ENCODE measurements around the gene KIF25. TPM values are rescaled to one million over a fixed set of nuclear protein-coding genes. Genes with fewer than 3 reads are reported as not detected.
"Not testable (repeated sequence)": the region's sequence is repeated elsewhere in the genome, so short reads cannot be mapped to it uniquely, and the experiment has no call there.

The KIF25 gene
- total RNA-seq, 4 donors from 2014 or later: 0.16 TPM; not detected in 3

DNA sequence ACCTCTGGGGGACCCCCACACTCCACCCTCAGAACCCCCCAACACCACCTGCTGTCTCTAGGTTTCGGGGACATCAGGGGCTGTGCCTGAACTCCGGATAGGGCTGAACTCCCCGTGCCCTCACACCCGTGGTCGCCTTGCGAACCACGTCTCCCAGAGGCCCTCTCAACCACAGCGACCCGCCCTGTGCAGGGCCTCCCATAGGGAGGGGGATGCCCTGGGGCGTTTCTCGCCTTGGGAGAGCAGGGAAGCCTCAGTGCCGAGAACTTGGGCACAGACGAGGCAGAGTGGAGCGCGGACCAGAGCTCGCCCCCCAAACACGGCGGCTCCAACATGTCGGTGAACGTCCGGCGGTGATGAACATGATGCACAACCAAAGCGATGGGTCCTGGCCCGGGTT is 74.8 kb downstream of the KIF25 start:
- H3K4me3 ChIP-seq: no peak overlapping the region
- H3K27me3 ChIP-seq: peaks cover 15% of the 10 kb centered on the region
- no peaks in the 10 kb centered on the region for H3K4me1 ChIP-seq
- H3K36me3 ChIP-seq: no peaks in the 10 kb centered on the region
- 92 to 94% methylated on average over 6 to 12 of the region's 24 CpGs for WGBS, 2 donors (ENCODE audit: low coverage in 1 of 2)
- no peak overlapping the region for H3K27ac ChIP-seq
- TF ChIP-seq, protein P1, sequence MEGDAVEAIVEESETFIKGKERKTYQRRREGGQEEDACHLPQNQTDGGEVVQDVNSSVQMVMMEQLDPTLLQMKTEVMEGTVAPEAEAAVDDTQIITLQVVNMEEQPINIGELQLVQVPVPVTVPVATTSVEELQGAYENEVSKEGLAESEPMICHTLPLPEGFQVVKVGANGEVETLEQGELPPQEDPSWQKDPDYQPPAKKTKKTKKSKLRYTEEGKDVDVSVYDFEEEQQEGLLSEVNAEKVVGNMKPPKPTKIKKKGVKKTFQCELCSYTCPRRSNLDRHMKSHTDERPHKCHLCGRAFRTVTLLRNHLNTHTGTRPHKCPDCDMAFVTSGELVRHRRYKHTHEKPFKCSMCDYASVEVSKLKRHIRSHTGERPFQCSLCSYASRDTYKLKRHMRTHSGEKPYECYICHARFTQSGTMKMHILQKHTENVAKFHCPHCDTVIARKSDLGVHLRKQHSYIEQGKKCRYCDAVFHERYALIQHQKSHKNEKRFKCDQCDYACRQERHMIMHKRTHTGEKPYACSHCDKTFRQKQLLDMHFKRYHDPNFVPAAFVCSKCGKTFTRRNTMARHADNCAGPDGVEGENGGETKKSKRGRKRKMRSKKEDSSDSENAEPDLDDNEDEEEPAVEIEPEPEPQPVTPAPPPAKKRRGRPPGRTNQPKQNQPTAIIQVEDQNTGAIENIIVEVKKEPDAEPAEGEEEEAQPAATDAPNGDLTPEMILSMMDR (IDR thresholded peaks at IDR 0.05): no peak
- TF ChIP-seq POLR2A (IDR thresholded peaks at IDR 0.05) (no peak), EP300 (IDR thresholded peaks at IDR 0.05) (no peak), POLR2AphosphoS5 (IDR thresholded peaks at IDR 0.05) (no peak)
- no peaks in the 10 kb centered on the region for H3K9me3 ChIP-seq
- ATAC-seq: no peak

GRCh38 chr6:168072730-168073129 is 75.3 kb downstream of the KIF25 start:
- H3K4me3 ChIP-seq: no peak overlapping the region
- no peaks in the 10 kb centered on the region for H3K36me3 ChIP-seq
- 63 to 71% methylated on average over 3 of the region's 4 CpGs for WGBS, 2 donors (ENCODE audit: low coverage in 1 of 2)
- no peaks in the 10 kb centered on the region for H3K4me1 ChIP-seq
- ATAC-seq: no peak
- H3K9me3 ChIP-seq: no peaks in the 10 kb centered on the region
- H3K27ac ChIP-seq: no peak overlapping the region
- peaks cover 15% of the 10 kb centered on the region for H3K27me3 ChIP-seq
- TF ChIP-seq POLR2A (IDR thresholded peaks at IDR 0.05) (no peak), EP300 (IDR thresholded peaks at IDR 0.05) (no peak), POLR2AphosphoS5 (IDR thresholded peaks at IDR 0.05) (no peak)
- TF ChIP-seq, protein P1 (IDR thresholded peaks at IDR 0.05): no peak

DNA sequence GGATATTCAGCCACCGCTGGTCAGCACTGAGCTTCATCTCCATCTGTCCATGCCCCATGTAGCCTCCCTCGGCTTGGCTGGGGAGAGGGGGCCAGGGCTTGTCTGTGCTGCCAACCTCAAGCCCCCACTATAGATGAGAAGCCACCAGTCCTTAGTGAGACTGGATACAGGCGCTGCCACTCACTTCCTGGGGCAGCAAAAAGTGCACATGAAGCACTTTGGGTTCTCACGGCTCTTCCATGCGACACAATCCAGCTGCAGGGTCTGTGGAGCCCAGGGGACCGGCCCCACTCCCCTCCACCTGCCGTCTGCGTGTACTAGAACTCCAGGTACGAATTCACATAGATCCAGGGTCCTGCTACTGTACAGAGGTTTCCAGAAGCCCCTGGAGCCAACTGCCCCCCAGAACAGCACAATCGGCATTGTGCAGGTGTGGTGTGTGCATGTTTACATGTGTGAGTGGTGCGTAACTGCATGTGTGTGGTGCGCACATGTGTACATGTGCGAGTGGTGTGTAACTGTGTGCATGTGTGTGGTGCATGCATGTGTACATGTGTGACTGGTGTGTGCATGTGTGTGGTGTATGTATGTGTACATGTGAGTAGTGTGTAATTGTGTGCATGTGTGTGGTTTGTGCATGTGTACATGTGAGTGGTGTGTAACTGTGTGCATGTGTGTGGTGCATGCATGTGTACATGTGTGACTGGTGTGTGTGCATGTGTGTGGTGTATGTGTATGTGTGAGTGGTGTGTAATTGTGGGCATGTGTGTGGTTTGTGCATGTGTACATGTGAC is 76.7 kb downstream of the KIF25 start:
- WGBS, 2 donors (ENCODE audit: low coverage in 1 of 2): 68 to 86% methylated on average over 6 to 7 of the region's 13 CpGs

DNA sequence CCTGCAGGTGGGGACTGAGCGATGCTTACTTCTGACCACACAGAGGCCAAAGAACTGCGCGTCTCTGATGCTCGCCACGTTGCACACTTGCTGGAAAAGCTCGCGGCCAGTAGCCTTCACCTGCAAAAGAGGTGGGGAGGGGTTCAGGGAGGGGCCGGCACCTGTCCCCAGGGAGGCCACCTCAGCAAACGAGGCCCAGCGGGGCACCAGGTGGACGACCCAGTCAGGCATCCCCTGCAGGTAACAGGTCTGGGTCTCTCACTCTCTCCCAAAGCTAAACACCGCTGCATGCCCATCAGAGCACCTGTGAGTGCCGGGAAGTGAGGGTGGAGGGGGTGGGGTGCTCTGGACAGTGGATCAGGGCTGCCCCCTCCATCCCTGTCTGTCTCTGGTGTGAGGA is 77.7 kb downstream of the KIF25 start:
- TF ChIP-seq EP300 (IDR thresholded peaks at IDR 0.05) (no peak), POLR2A (IDR thresholded peaks at IDR 0.05) (no peak), POLR2AphosphoS5 (IDR thresholded peaks at IDR 0.05) (no peak)
- TF ChIP-seq, protein P1 (IDR thresholded peaks at IDR 0.05): no peak
- no peaks in the 10 kb centered on the region for H3K36me3 ChIP-seq
- H3K4me1 ChIP-seq: peaks cover 0 to 16% (median 0%) of the 10 kb centered on the region in 3 donors
- H3K27ac ChIP-seq: no peak overlapping the region
- H3K27me3 ChIP-seq: peaks cover 19% of the 10 kb centered on the region
- H3K9me3 ChIP-seq: no peaks in the 10 kb centered on the region
- ATAC-seq: no peak
- WGBS, 2 donors (ENCODE audit: low coverage in 1 of 2): 30% methylated on average over 2 of the region's 13 CpGs; no CpG with 5 or more reads in 1 of the 2 donors
- H3K4me3 ChIP-seq: no peak overlapping the region

More for the DNA sequence above, 76.7 kb downstream of the KIF25 start:
- H3K27ac ChIP-seq: no peak overlapping the region
- H3K36me3 ChIP-seq: no peaks in the 10 kb centered on the region
- peaks cover 15% of the 10 kb centered on the region for H3K27me3 ChIP-seq
- no peak overlapping the region for H3K4me3 ChIP-seq
- H3K9me3 ChIP-seq: no peaks in the 10 kb centered on the region
- peaks cover 0 to 12% (median 0%) of the 10 kb centered on the region in 3 donors for H3K4me1 ChIP-seq
- TF ChIP-seq POLR2A (IDR thresholded peaks at IDR 0.05) (no peak), POLR2AphosphoS5 (IDR thresholded peaks at IDR 0.05) (no peak)
- TF ChIP-seq, protein P1 (IDR thresholded peaks at IDR 0.05): no peak
- ATAC-seq: no peak

GRCh38 chr6:168075787-168076202 is 78.3 kb downstream of the KIF25 start:
- Histone ChIP-seq H3K27me3 (peaks cover 19% of the 10 kb centered on the region), H3K27ac (no peak overlapping the region), H3K4me3 (no peak overlapping the region), H3K9me3 (no peaks in the 10 kb centered on the region), H3K4me1 (peaks cover 0 to 16% (median 0%) of the 10 kb centered on the region in 3 donors), H3K36me3 (no peaks in the 10 kb centered on the region)
- no peak for ATAC-seq
- TF ChIP-seq, protein P1 (IDR thresholded peaks at IDR 0.05): no peak
- TF ChIP-seq EP300 (IDR thresholded peaks at IDR 0.05) (no peak), POLR2AphosphoS5 (IDR thresholded peaks at IDR 0.05) (no peak), POLR2A (IDR thresholded peaks at IDR 0.05) (no peak)
- WGBS, 2 donors (ENCODE audit: low coverage in 1 of 2): 89% methylated on average over 13 of the region's 34 CpGs; no CpG with 5 or more reads in 1 of the 2 donors

- not testable (repeated sequence) for ATAC-seq, H3K4me3 ChIP-seq, H3K27ac ChIP-seq, H3K36me3 ChIP-seq, H3K9me3 ChIP-seq
- Histone ChIP-seq H3K4me1 (peaks cover 0 to 16% (median 0%) of the 10 kb centered on the region in 3 donors), H3K27me3 (peaks cover 13% of the 10 kb centered on the region)
- whole genome bisulfite sequencing, 2 donors (ENCODE audit: low coverage in 1 of 2): no CpG with 5 or more reads among the region's 7 CpGs
These were observed 79.9 kb downstream of the KIF25 start for GRCh38 chr6:168077401-168077800.
